VCaP (cell line): Measurements from ENCODE around the gene SRD5A1.
A peak's percentile ranks its signal among the peaks of the same experiment; 100 is the strongest.

Experiments
- H3K27ac ChIP-seq: fragments of 450-650 bp; 2 replicates; pipeline ENCODE4 v1.5.1; 2017
- TF ChIP-seq, protein P1 (sequence below): fragments of 450-650 bp; conservative IDR thresholded peaks from 2 replicates; pipeline ENCODE4 v1.5.1; 2017; ENCODE audit warnings: mild to moderate bottlenecking, moderate library complexity

The SRD5A1 gene

DNA sequence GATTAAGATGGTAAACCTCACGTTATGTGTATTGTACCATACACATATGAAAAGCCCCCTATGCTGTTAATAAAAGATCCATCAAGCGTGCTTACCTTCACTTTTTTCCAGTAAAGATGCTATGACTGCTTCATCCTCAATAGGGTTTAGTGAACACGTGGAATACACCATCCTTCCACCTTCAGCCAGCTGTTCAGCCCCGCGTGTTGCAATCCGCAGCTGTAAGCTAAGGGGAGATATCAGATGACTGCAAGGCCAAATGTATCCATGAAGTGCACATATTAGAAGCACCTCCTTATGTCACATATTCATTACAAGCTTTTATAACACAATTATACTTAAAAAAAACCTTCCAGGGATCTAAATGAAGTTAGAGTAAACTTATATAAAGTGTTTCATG is 16.6 kb upstream of the SRD5A1 start:
- TF ChIP-seq, protein P1, sequence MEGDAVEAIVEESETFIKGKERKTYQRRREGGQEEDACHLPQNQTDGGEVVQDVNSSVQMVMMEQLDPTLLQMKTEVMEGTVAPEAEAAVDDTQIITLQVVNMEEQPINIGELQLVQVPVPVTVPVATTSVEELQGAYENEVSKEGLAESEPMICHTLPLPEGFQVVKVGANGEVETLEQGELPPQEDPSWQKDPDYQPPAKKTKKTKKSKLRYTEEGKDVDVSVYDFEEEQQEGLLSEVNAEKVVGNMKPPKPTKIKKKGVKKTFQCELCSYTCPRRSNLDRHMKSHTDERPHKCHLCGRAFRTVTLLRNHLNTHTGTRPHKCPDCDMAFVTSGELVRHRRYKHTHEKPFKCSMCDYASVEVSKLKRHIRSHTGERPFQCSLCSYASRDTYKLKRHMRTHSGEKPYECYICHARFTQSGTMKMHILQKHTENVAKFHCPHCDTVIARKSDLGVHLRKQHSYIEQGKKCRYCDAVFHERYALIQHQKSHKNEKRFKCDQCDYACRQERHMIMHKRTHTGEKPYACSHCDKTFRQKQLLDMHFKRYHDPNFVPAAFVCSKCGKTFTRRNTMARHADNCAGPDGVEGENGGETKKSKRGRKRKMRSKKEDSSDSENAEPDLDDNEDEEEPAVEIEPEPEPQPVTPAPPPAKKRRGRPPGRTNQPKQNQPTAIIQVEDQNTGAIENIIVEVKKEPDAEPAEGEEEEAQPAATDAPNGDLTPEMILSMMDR, result no peak
- H3K27ac ChIP-seq, result no peak overlapping the region

DNA sequence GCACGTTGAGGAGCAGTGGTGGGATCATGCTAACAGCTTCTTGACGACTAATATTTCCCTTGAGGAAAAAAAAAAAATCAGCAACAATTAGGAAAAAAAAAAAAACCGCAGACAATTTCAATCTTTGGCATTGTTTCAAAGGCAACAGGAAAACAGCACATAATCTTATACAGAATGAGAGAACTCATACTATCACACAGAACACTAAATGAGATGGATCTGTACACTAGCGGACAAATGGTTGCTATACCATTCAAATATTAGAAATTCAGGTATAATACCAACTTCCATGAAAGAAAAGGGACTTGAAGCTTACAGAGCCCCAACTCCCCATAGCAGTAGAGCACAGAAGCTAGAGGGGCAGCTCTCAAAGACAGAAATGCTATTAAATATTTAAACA is 10.0 kb upstream of the SRD5A1 start:
- H3K27ac ChIP-seq, result no peak overlapping the region
- TF ChIP-seq, protein P1, result no peak

DNA sequence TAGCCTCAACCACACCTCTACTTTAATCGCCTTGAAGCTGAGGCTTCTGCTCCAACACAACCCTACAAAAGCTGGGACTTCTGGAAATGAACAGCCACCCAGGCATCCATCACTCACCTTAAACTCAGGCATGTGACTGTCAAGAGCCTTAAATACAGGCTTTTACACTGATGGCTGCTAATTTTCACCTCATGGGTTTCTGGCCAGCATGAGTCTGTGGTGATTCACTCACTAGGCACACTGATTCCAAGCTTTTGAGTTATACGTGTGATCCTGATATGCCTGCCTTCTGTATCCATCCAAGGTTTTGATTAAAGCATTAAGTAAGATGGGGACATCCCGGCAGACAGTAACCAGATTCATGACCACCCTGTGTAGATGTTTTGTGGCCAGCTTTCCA is 9.3 kb upstream of the SRD5A1 start:
- TF ChIP-seq, protein P1, result no peak
- H3K27ac ChIP-seq, result no peak overlapping the region

DNA sequence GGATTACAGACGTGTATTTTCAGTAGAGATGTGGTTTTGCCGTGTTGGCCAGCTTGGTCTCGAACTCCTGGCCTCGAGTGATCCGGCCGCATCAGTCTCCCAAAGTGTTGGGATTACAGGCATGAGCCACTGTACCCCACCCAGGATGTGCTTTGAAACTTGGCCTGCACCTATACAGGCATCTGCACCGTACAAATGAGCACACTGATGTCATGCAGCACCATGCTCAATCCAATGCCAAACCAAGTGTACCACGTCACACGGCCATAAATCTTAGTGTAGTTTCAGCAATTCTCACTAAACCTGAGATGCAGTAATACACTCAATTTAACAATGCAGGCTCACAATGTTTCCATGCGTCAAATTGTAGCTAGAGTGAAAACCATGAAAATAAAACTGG is 6.7 kb upstream of the SRD5A1 start:
- H3K27ac ChIP-seq, result no peak overlapping the region
- TF ChIP-seq, protein P1, result no peak

DNA sequence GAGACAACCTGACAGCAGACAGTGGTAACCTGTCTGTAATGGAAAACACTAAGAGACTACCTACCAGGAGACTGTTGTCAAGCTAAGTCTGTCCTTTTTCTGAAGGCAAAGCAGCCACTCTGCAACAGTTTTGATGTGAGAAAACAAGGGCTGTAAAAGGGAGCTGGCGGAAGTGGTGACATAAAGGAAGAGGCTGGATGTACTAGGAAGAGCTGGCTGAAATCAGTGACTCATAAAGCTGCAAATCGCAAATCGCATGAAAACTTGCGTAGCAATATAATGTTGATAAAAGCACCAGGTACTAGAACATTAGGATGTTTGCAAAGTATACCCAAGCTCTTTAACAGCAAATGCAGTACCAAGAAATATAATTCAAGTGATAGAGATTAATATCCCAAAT is 1.8 kb upstream of the SRD5A1 start:
- TF ChIP-seq, protein P1, result no peak

DNA sequence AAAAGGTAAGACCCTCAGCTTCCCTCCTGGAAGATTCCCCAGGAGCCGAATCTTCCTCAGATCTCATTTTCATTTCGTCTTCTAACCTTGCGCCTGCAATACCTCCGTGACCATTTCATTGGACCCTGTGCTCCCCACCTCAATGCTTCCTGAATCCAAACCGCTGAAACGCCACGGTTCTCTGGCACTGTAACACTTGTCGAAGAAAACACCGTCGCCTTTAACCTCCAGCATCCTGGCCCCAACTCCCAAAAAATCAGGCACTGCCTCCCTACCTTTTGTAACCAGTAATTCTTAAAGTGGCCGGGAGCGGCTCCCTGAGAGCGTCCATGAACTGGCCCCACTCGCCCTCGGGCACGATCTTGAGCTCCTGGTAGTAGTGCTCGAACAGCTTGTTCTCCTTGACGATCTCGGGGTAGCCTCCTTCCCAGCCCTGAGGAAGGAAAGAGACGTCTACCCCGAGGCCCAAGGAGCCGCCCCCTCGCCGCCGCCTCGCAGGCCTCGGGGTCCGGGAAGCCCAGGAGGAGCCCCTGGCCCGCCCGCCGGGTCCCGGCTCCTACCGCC is 834 bp upstream of the SRD5A1 start:
- H3K27ac ChIP-seq, result peak overlapping the region; percentile 99
- TF ChIP-seq, protein P1, result peak; percentile 23

More for the DNA sequence above, 1.8 kb upstream of the SRD5A1 start:
- no peak overlapping the region for H3K27ac ChIP-seq

DNA sequence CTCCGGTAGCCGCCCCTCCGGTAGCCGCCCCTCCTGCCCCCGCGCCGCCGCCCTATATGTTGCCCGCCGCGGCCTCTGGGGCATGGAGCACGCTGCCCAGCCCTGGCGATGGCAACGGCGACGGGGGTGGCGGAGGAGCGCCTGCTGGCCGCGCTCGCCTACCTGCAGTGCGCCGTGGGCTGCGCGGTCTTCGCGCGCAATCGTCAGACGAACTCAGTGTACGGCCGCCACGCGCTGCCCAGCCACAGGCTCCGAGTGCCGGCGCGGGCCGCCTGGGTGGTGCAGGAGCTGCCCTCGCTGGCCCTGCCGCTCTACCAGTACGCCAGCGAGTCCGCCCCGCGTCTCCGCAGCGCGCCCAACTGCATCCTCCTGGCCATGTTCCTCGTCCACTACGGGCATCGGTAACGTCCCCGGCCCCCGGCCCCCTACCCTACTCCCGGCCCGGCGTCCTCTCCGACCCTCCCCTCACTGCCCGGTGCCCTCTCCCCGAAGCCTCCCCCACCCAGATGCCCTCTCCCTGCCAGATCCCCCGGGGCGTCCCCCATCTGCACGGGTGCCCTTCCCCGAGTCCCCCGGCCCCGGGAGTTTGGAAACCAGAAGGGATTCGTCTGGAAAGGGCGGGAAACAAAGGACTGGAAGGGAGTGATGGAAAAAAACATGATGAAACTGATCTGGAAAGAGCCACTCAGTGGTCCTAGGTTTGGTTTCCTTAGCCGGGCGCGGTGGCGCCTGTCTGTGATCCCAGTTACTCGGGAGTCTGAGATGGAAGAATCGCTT is 417 bp downstream of the SRD5A1 start:
- H3K27ac ChIP-seq, result peak overlapping the region; percentile 99
- TF ChIP-seq, protein P1, result 0 out of 2 replicates have a peak, but pooled peaks have one; percentile 14
